Left hindlimb (tissue), 1 donor: Measurements from ENCODE around the gene STK32B.

ENCODE experiments used
- DNase-seq: peaks from one replicate; pipeline ENCODE4 v3.0.0-alpha.2; 2018

The STK32B gene

DNA sequence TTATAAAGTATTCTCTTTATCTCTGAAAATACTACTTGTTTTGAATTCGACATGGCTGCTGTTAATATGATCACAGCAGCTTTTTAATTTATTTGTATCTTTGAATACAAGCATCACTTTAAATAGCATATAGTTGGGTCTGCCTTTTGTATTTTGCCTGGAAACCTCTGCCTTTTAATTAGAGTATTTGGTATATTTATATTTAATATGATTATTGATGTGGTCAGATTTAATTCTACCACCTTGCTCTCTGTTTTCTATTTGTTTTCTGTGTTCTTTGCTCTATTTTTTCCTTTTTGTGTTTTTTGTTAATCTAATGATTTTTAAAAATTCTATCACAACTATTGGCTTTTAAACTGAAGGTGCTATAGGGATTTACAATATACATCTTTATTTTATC lies 21.7 kb downstream of the STK32B start:
- no peak for DNase-seq

DNA sequence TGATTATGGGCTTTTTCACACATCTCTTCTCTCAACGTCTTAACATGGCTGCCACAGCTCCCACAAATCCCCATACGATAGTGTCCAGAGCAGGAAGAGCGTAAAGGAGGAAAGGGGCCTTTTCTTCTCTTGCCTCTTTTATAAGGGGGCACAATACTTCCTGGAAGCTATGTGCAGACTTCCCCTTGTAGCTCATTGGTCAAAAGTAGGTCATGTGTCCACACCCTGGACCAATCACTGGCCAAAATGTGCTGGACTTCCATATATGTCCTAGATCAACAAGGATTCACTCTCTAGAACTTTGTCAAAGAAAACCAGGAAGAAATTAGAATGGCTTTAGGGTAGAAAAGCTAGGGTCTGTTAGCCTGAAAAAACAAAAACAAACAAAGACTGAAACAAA lies 26.7 kb downstream of the STK32B start:
- no peak for DNase-seq

DNA sequence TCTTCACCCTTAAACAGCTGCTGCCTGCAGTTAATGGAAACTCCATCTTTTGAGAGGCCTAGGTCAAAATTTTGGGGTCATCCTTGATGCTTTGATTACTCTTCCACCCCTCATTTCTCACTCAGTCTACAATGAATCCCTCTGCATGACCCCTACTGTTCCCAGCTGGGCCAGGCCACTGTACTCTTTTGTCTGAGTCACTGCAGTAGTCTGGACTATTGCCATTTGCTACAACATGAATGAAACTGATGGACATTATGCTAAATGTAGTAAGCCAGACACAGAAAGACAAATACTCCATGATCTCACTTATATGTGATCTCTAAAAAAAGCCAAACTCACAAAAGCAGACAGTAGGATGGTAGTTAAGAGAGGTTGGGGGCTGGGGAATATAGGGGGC lies 28.3 kb downstream of the STK32B start:
- no peak for DNase-seq

DNA sequence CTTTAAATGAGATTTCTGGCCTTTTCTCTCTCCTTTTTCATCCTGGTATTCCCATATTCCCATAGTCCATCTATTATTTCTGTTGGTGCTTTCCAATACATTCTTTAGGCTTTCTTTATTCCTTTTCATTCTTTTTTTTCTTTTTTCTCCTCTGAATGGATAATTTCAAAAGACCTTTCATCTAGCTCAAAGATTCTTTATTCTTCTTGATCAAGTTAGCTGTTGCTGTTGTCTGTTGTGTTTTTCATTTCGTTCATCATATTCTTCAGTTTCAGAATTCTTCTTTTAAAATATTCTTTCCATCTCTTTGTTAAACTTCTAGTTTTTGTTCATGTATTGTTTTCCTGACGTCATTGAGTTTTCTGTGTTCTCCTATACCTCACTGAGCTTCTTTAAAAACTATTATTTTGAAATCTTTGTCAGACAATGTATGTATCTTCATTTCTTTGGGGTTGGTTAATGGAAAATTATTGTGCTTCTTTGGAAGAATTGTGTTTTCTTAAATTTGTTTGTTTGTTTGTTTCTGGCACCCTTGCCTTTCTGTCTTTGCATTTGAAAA lies 30.2 kb downstream of the STK32B start:
- no peak for DNase-seq

DNA sequence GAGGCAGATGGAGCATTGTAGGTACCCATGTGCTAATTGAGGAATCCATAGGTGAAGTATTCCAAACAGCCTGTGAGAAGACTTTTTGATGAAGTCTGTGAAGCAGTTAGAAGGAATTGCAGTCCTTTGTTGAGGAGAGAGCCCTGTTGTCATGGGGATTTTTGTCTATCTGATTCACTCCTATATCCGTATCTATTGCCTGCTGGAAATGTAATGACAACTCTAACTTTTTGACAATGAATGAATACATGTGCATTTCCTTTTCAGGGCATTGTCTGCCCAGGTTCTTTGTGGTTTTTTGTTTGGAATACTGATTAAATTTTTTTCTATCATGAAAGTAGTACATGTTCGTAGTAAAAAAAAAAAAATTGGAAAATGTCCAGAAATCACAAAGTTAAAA lies 31.1 kb downstream of the STK32B start:
- no peak for DNase-seq

DNA sequence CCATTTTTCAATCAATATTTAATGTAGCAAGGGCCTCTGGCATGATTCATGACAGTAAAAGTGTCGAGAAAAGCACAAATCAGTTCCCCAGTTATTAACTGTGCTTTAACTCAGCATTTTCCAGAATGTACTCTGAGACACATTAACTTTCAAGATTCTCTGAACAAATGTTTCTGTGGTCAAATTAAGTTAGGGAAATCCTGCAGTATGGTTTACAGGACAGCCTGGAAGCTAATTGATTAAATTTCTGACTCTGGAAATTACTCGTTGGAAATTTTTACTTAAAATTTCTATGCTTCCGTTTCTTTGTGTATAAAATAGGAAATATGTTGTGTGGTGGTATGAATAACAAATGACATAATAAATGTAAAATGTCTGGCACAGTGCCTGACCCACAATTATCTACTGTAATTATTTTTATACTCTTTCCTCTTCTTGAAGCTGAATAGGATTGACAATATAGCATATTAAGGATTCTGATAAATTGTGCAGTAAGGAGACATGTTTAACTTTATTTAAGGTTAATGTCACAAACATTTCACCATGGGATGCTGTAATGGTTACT lies 33.7 kb downstream of the STK32B start:
- no peak for DNase-seq

DNA sequence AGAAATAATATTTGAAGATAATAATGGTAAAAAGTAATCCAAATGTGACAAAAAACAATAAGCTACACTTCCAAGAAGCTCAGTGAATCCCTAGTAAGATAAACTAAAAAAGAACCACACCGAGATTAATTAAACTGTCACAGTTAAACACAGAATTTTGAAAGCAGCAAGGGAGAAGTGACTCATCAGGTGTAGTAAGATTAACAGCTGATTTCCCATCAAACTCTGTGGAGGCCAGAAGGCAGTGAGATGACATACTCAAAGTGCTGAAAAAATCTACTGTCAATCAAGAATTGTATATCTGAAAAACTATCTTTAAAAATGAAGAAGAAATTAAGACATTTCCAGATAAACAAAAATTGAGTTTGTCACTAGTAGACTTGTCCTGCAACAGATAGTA lies 35.3 kb downstream of the STK32B start:
- DNase-seq = no peak

DNA sequence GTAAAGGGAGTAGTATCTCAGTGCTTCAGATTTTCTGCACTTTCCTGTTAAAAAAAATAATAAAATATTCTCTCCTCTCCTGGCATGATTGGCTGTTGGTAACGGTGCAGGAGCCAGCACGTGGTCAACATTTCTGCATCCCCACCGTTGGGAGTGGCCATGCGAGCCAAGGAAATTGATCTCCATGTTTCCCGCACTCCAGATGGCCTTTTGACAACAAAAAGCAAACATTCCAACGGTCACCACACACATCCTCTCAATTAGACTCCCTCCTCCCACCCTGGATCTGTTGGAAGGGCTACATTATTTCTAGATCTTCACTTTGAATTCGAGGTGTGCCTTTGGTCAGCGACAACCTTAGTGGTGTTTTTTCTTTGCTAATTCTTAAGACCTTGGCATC lies 45.0 kb downstream of the STK32B start:
- DNase-seq = no peak

DNA sequence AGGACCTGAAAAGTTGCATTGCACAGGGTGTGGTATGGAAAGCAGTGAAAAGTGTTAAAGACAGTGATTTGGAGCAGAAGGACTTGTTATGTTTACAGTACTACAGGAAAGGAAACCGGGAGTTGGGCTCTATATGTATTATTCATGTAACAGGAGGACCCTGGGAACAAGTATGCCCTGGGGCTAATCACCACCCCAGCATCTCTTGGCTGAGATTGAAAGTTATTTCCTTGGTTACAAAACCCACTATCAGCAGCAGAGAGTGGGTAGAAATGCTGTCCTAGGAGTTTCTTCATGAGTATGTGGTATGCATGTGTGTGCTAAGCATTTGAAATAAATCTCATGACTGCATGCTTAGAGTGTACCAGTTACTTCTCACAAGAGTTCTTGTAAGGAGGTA lies 46.9 kb downstream of the STK32B start:
- DNase-seq = no peak

DNA sequence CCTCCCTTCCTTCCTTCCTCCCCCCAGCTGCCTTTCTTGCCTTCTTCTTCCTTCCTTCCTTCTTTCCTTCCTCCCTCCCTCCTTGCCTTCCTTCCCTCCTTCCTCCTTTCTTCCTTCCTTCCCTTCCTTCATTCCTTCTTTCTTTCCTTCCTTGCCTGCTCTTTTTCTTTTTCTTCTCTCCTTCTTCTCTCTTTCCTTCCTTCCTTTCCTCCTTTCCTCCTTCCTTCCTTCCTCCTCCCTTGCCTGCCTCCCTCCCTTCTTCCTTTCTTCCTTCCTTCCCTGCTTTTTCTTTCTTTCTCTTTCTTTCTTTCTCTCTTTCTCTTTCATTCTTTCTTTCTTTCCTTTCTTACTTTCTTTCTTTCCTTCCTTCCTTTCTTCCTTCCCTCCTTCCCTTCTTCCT lies 49.1 kb downstream of the STK32B start:
- no peak for DNase-seq

DNA sequence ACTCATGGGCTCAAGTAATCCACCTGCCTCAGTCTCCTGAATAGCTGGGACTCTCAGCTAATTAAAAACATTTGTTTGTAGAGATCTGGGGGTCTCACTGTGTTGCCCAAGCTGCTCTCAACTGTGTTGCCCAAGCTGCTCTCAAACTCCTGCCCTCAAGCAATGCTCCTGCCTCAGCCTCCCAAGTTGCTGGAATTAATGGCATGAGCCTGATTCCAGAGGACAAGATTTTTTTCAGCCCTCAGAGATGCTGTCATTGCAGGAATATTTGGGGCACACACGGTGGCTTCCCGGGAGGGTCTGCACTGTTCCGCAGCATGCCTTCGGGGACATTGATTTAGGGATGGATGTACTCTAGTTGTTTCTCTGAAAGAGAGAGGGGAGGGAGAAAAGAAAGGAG lies 49.7 kb downstream of the STK32B start:
- DNase-seq = no peak

DNA sequence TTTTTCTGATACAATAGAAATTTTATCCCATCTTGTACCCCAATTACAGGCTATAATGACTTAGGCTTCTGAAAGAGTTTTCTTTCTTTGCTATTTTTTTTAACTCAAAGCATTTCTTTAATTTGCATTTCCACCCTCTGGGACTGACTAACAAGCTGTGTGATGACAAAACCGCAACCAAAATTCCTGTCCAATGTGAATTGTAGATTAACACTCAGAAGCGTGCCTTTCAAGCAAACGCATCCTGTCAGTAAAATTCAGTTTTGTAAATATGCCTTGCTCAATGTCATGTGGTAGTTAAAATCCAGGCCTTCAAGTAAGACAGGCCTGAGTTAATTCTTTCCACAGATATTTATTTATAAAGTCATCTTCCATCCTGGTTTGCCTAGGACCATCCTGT lies 50.3 kb downstream of the STK32B start:
- DNase-seq = no peak

DNA sequence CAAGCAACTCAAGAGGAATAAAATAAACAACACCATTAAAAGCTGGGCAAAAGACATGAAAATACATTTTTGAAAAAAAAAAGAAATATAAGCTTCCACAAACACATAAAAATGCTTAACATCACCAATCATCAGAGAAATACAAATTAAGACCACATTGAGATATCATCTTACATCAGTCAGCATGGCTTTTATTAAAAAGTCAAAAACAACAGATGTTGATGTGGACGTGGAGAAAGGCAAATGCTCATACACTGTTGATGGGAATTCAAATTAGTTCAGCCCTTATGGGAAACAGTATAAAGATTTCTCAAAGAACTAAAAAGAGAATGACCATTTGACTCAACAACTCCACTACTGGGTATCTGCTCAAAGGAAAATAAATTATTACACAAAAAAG lies 59.6 kb downstream of the STK32B start:
- DNase-seq = no peak

DNA sequence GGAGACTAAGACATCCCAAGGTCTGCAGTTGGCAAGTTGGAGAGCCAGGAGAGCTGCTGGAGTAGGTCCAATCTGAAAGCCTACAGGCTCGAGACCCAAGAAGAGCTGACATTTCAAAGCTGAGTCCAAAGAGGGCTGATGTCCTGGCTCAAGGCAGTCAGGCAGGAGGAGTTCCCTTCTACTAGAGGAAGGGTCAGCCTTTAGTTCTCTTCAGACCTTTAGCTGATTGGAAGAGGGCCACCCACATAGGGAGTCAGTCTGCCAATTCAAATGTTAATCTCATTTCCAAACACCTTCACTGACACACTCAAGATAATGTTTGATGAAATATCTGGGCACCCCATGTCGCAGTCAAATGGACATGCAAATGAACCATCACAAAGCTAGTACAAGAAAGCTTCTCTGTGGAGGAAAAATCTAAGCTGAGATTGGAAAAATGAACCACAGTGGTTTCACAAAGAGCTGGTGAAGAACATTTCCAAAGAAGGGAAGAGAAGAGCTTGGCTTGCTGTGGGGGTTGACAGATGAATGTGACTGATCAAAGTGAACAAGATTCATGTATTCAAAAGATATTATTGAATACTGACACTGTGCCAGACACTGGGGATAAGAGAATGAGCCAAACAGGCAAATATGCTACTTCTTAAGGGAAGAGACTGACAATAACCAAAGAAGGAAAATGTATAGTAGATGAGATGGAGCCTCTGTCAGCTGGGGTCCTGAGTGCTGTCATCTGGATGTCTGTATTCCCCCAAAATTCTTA lies 61.2 kb downstream of the STK32B start:
- no peak for DNase-seq

DNA sequence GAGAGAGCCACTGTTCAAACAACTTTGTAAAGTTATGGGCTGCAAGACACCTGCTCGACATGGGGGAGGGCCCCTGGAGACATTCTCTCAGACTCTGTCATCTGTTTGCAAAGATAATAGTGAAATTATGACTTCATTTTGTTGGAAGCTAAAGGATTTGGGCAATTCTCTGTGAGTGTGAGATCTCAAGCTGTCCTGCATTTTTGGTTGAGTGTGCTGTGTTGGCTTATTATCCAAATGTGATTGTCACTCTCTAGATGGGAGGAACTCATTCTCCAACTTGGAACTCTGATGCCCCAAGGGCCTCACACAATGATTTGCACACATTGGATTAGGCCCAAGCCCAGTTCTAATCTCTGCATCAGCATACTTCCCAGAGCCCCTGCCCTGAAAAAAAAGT lies 63.7 kb downstream of the STK32B start:
- no peak for DNase-seq

DNA sequence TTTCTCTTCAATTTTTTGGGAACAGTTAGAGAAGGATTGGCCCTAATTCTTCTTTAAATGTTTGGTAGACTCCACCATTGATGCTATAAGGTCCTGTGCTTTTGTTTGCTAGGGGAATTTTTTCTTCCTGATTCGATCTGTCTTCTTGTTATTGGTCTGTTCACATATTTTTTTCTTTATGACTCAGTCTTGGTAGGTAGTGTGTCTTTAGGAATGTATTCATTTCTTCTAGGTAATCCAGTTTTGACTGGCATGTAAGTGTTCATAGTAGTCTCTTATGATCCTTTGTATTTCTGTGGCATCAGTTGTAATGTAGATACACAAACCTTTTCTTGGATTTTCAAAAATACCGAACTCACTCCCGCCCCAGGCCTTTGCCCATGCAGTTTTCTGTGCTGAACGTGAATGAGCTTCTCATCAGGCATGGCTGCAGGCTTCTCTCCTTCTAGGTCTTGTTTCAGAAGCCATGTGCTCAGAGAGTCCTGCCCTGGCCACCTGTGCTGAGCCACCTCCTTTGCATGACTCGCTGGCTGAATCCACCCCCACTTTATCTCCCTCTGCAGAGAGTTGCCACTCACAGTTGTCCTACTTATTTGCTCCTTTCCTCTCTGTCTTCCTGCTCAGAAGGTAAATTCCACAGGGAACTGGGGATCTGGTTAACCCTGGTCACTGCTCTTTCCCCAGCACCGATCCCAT lies 67.0 kb downstream of the STK32B start:
- DNase-seq = no peak

DNA sequence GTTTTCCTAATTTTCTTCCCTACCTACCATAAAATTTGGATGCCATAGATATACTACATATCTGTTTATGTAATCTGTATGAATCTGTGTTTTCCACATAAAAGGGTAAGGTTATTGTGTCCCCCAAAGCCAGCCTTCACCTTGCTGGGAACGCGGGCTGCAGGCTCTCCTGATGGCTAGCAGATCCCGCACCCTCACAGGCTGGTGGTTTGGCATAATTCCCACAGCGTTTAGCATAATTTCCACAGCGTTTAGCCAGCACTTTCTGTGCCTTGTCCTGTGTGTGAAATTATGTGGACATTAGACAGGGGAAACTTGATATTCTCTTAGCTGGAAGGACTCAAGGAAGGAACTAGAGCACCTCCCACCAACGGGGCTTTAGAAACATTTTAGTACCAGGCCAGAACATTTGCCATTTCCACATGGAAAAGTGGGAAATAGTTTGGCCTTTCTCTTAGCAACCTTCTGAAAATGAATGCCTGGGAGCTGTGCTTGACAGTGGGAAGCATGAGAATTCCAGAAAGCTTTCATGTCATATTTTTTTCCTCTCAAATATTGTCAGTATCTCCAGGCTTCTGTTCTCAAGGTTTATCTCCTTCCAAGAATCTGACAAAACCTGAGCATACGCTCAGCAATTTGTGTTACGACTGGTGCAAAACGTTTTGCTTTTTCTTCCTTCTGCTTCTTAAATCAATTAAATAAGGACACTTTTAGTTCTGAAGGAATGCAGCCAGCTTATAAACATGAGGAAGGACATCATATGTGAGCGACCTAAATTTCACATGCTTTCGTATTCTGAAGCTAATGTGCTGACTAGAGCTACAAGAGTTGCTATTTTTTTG lies 67.9 kb downstream of the STK32B start:
- no peak for DNase-seq

DNA sequence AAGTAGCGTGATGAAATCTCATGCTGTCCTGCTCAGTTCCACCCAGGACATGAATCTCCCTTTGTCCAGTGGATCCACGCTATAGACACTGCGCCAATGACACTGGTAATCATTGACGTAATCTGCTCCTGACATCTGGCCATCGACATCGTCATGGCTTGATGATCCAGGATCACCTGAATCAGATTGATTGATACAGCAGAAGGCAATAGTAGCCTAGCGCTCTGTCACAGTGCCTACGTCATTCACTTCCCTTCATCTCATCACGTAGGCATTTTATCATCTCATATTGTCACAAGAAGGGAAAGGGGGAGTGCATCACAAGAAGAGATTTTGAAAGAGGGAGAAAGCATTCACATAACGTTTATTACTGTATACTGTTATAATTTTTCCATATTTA lies 68.8 kb downstream of the STK32B start:
- DNase-seq = no peak

DNA sequence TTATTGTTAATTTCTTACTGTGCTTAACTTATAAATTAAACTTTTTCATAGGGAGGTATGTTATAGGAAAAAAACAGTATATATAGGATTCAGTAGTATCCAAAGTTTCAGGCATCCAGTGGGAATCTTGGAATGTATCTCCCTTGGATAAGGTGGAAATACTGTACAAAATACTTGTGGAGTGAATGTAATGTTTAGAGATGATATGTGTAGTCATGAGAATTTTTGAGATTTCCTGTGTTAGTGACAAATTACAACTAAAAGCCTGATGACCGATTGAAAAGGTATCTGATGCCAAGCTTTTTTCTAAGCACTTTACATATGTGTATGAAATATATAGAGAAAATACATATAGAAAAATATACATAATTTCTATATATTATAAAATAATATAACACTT lies 69.2 kb downstream of the STK32B start:
- no peak for DNase-seq

DNA sequence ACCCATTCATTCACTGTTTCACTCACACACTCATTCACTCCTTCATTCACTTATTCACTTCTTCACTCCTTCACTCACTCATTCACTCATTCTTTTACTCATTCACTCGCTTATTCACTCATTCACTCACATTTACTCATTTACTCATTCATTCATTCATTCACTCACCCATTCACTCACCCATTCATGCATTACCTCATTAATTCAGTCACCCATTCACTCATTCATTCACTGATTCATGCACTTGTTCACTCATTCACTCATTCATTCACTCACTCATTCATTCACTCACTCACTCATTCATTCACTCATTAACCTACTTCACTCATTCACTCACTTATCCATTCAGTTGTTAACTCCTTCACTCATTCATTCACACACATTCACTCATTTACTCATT lies 70.8 kb downstream of the STK32B start:
- no peak for DNase-seq

DNA sequence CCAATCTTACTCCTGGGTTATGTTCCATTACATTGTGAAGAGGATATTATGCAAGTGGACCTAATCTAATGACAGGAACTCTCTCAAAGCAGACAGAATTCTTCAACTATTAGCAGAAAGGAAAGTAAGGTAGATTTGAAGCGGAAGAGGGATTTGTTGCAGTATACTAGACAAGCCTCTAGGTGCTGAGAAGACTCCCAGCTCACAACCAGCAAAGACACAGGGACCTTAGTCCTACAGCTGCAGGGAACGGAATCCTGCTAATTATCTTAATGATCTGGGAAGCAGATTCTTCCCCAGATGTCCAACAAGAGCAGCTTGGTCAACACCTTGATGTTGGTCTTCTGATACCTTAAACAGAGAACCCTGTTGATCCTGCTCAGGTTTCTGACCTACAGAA lies 73.6 kb downstream of the STK32B start:
- DNase-seq = no peak

DNA sequence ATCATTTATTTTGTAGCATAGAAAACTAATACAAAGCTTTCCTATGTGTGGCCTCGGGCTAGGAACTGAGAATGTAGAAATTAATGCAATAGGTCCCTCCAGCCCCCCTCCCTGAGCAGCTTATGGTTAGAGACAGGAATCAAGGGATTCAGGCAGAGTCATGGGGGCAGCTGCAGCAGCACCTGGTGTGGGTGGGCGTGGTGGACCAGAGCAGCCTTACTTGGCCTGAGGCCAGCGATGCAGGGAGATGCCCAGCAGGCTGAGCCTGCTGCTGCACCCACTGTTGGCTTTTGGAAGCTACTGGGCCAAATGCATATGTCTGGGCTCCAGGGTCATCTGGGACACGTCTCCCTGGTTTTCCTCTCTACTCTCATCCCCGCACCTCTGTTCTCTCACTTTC lies 74.0 kb downstream of the STK32B start:
- peak; percentile 54 for DNase-seq

DNA sequence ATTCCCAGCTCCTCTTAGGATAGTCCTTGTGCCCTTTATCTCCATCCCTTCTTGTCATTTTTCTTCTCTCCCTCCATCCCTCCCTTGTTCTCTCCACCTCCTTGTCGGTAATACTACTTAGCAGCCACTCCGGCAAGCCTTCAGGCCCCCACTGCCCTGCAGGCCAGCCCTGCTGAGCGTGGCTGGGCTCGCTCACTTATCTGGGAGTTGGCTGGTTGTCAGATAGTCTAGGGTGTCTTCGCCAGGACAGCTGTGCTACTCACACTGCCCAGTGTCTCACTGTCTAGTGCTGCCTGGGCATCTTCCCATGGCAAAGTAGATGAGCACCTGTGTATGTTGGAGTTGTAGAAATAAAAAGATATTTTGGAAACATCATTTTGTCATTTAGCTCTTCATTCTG lies 75.0 kb downstream of the STK32B start:
- no peak for DNase-seq
